Measurements from ENCODE around the gene SMURF1.

SMURF1 gene

DNA sequence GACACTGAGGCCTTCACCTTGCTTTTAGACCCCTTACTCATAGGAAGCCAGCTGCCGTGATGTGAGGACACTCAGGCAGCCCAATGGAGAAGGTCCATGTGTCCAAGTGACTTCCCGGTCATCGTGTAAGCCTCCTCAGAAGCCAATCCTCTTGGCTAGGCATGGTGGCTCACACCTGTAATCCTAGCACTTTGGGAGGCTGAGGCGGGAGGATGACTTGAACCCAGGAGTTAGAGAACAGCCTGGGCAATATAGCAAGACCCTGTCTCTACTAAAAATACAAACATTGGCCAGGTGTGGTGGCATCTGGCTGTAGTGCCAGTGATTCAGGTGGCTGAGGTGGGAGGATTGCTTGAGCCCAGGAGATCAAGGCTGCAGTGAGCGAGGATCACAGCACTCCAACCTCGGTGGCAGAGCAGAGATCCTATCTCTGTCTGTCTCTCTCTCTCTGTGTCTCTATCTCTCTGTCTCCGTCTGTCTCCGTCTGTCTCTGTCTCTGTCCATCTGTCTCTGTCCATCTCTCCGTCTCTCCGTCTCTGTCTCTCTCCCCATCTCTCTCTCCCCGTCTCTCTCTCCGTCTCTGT, 36.3 kb upstream of the SMURF1 start:
- in situ Hi-C loops (cut with MboI; ENCODE audit: low pct_unique_long_range_greater_than_20kb, low sequenced_read_pairs, unreplicated experiment): no loop called here
- TF ChIP-seq, protein P1, sequence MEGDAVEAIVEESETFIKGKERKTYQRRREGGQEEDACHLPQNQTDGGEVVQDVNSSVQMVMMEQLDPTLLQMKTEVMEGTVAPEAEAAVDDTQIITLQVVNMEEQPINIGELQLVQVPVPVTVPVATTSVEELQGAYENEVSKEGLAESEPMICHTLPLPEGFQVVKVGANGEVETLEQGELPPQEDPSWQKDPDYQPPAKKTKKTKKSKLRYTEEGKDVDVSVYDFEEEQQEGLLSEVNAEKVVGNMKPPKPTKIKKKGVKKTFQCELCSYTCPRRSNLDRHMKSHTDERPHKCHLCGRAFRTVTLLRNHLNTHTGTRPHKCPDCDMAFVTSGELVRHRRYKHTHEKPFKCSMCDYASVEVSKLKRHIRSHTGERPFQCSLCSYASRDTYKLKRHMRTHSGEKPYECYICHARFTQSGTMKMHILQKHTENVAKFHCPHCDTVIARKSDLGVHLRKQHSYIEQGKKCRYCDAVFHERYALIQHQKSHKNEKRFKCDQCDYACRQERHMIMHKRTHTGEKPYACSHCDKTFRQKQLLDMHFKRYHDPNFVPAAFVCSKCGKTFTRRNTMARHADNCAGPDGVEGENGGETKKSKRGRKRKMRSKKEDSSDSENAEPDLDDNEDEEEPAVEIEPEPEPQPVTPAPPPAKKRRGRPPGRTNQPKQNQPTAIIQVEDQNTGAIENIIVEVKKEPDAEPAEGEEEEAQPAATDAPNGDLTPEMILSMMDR (IDR thresholded peaks at IDR 0.05; ENCODE audit: extremely low read depth, insufficient read depth, missing control alignments): no peak
- no peak for DNase-seq (ENCODE audit: low spot score)

DNA sequence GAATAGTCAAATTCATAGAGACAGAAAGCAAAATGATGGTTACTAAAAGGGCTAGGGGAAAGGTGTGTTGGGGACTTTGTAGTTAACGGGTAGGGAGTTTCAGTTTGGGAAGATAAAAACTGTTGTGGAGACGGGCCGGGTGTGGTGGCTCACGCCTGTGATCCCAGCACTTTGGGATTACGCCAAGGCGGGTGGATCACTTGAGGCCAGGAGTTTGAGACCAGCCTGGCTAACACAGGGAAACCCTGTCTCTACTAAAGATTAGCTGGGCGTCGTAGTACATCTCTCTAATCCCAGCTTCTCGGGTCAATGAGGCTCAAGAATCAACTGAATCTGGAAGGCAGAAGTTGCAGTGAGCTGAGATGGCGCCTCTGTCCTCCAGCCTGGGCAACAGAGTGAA, 33.3 kb upstream of the SMURF1 start:
- no peak for DNase-seq (ENCODE audit: low spot score)
- TF ChIP-seq, protein P1 (IDR thresholded peaks at IDR 0.05; ENCODE audit: extremely low read depth, insufficient read depth, missing control alignments): no peak
- in situ Hi-C loops (cut with MboI; ENCODE audit: low pct_unique_long_range_greater_than_20kb, low sequenced_read_pairs, unreplicated experiment): no loop called here

DNA sequence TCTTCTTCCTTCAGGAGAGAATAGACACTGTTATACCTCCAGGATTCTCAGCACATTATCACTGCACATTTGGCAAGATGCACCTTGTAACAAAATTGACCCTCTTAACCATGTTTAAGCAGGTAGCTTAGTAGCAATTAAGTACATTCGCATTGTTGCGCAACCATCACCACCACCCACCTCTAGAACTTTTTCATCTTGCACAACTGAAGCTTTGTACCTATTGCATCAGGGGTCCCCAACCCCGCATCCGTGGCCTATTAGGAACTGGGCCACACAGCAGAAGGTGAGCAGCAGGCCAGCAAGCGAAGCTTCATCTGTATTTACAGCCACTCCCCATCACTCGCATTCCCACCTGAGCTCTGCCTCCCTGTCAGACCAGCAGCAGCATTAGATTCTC, 29.9 kb upstream of the SMURF1 start:
- no peak for DNase-seq (ENCODE audit: low spot score)
- in situ Hi-C loops (cut with MboI; ENCODE audit: low pct_unique_long_range_greater_than_20kb, low sequenced_read_pairs, unreplicated experiment): no loop called here
- TF ChIP-seq, protein P1 (IDR thresholded peaks at IDR 0.05; ENCODE audit: extremely low read depth, insufficient read depth, missing control alignments): no peak

DNA sequence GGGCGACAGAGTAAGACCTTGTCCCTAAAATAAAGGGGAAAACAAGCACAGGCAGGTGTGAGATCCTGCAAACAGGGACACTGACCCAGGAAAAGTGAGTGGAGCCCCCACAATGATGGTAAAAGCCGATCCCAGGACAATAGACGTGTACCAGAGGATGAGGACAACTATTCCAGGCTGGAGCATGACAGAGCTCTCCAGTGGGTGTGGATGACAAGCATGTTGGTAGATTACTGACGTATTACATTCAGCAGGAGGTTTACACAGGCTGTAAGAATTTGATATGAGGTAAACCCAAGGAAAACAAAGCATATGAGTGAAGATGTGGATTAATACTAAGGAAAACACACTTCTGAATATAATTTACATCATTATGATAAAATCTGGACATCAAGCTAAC, 27.8 kb upstream of the SMURF1 start:
- in situ Hi-C loops (cut with MboI; ENCODE audit: low pct_unique_long_range_greater_than_20kb, low sequenced_read_pairs, unreplicated experiment): no loop called here
- DNase-seq (ENCODE audit: low spot score): no peak
- TF ChIP-seq, protein P1 (IDR thresholded peaks at IDR 0.05; ENCODE audit: extremely low read depth, insufficient read depth, missing control alignments): no peak

DNA sequence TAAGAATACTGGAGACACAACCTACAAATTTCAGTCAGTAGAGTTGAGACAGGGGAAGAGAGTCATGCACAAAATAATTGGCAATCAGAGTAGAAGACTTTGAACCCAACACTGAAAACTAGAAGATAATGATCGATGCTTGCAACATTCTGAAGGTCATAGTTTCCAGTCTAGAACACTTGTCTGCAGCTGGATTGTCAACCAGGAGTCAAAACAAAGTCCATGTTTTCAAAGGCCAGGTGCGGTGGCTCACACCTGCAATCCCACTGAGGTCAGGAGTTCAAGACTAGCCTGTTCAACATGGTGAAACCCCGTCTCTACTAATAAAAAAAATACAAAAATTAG, 26.8 kb upstream of the SMURF1 start:
- in situ Hi-C loops (cut with MboI; ENCODE audit: low pct_unique_long_range_greater_than_20kb, low sequenced_read_pairs, unreplicated experiment): no loop called here
- TF ChIP-seq, protein P1 (IDR thresholded peaks at IDR 0.05; ENCODE audit: extremely low read depth, insufficient read depth, missing control alignments): no peak
- no peak for DNase-seq (ENCODE audit: low spot score)

DNA sequence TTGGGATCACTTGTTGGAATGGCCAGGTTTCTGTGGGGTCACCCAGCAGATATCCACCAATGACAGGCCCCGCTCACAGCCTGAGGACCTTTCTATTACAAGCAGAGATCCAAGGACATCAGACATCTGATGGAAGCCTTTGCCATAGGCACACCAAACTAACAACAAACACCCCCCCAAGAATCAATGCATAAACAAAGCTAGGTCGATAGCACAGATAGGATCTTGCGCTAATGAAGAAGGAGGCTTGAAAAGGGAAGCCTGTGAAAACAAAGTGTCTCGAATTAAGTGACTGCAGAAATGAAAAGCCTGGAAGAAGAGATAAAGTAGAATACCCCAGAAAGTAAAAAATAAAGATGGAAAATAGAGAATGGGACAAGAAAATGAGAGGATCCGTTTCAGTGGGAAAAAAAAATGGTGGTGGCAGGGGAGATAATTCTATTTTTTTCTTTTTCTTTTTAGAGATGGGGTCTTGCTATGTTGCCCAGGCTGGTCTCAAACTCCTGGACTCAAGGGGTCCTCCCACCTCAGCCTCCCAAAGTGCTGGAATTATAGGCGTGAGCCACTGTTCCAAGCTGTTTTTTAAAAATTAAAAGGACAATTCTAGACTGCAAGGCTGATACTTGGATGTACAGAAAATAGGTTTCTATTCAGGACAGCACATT, 26.3 kb upstream of the SMURF1 start:
- TF ChIP-seq, protein P1 (IDR thresholded peaks at IDR 0.05; ENCODE audit: extremely low read depth, insufficient read depth, missing control alignments): no peak
- DNase-seq (ENCODE audit: low spot score): no peak
- in situ Hi-C loops (cut with MboI; ENCODE audit: low pct_unique_long_range_greater_than_20kb, low sequenced_read_pairs, unreplicated experiment): no loop called here
